NCI-H2107 treated with DMSO at 0.1 percent for 48 hours (cell line): ENCODE measurements around the gene HLA-DMB.

Experiments
- DNase-seq: peaks from one replicate; lab custom pipeline; 2025; ENCODE audit not compliant: unreplicated experiment; lab: John Stamatoyannopoulos, UW

The HLA-DMB gene

DNA sequence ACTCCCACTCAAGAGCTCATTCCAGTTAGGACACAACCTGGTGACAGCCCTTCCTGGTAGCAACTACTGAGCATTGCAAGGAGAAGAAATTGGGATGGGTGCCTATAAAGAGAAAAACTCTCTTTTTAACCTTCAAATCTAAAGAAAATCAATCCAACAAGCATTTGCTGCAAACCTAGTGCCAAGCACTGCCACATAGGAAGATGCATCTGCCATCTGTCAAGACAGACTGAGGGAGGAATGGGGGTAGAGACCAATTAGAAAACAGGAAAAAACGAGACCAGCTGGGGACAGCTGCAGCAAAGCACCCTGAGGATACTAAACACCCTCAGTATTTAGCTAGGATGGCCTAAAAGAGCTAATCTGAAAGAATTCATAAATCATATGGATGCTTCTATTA is 27.9 kb downstream of the HLA-DMB start:
- DNase-seq = no peak

DNA sequence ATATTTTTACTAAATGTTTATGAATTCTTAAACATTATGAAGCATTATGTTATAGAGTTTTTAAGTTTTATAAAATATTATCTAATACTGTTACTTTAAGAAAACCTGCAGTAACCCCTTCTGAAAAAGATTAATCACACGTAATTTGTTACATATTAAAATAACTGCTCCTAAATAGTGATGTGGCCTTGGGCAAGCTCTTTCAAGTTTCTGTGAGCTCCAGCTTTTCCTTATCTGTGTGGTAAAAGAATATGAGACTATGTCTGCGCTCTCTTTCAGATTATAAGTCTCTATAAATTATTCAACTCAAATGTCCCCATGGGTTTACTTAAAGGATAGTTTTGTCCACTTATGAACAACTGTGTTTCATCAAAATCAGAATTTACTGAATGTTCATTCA is 31.9 kb downstream of the HLA-DMB start:
- DNase-seq = no peak

DNA sequence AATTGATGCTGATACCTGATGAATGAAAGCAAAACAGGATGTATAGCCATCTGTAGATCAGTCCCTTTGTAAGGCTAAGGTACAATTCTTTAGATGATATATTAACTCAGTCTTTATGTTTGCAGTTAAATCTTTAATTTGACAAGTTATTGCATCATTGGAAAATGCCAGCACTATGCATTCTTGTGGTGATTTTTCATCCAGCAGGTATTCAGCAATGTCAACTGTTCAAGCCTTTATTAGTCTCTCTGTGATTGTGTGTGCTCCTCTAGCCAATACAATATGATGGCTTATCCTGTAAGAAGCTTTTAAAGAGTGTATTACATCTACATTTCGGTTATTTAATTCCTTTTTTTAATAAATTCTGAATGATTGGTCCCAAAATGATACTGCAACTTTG is 34.3 kb downstream of the HLA-DMB start:
- no peak for DNase-seq

DNA sequence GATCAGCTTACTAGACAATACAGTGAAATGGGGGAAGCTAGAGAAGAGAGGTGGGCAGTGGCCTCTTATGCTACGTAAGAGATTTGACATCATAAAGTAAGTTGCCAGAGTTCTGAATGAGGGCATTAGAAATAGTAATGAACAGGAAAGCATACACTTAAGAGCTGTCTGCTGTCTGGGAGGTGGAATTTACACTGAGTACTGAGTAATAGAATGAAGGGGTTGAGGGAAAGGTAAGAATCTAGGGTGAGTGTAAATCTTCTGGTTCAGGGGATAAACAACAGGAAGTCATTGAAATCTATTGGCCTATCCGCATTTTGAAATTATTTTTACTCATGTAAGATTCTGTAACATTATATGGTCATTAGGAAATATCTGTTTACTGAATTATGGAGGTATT is 35.8 kb downstream of the HLA-DMB start:
- DNase-seq = no peak

DNA sequence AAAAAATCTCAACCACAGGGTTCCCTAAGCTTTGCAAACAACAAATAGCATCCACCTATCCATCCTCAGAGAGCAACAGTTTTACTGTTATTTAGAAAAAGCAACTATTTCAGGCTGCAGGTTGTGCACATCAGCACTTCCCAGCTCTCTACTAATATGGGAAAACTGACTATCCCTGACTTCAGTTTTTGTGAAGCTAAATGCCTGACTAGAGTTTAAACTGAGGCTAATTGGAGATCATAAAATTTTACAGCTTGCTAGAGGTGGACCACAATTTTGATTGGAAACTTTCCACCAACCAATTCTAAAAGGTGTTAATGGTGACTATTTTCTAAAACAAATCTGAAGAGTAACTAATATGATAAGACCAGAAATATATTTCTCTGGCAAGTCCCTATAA is 36.9 kb downstream of the HLA-DMB start:
- no peak for DNase-seq

DNA sequence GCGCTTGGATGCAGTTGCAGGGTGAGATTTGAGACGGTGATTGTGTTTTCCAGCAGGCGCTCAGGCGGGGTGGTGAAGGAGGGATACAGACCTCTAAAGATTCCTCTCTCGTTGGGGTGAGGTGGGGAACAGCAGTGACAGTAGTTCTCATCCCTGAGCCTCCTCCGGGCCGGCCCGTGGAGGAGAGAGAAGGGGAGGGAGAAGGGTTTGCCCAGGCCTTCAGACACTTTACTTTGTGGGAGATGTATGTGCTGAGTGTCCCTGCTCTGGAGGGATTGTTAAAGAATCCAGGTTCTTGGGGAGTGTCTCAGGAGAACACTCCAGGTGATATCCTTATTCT is 45.9 kb downstream of the HLA-DMB start:
- no peak for DNase-seq

DNA sequence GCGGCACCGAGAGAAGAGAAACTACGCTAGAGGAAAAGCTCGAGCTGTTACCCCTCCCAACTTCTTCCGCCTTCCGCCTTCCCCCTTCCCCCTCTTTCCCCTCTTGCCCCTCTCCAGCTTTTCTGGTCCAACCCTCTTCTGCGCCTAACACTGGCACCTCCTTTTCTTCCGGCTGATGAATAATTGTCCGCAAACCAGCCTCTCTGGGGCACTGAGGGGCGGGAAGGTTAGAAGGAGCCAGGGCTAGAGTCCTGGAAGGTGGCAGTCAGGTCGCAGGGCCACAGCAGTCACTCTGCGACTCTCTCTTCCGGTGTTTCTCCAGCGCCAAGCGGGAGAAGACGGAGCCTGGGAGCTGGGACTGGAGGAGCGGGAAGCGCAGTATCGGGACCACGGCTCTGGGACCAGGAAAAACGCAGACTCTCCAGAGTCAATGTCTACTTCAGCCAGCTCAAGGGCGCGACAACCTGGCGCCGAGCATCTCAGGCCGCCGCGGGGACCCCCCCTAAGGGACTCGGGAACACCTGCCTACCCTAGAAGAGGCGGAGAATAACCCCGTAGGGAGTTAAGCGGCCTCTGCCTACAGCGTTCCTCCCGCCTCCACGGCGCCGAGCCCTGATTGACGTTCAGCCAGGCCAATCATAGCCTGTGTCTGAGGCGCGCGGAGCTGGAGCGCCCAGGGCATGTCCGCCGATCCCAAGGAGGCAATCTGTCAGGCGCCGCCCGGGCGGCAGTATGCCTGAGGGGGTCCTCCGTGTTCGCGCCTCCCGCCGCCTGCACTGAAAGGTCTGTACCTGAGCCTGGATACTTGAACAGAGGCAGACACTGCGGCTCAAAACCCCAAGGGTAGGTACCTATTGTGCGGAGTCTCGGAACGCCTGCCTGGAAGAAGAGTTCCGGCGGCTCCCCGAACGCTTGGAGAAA is 46.5 kb downstream of the HLA-DMB start:
- DNase-seq = peak; percentile 66

DNA sequence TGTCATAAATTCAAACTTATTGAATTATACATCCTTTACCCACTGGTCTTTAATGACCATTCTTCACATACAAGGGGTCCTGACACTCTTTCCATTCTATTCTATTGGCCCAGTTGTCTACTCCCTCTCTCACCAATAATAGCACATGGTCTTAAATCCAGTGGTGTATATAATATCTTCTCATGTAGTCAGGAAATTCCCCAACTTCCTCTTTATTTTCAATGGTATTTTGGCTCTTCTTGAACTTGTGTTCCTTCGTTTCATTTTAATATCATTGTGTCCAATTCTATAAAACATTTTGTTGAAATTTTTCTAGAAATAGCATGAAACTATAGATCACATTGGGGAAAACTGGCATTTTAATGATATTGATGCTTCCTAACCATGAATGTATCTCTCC is 50.0 kb downstream of the HLA-DMB start:
- DNase-seq = no peak

DNA sequence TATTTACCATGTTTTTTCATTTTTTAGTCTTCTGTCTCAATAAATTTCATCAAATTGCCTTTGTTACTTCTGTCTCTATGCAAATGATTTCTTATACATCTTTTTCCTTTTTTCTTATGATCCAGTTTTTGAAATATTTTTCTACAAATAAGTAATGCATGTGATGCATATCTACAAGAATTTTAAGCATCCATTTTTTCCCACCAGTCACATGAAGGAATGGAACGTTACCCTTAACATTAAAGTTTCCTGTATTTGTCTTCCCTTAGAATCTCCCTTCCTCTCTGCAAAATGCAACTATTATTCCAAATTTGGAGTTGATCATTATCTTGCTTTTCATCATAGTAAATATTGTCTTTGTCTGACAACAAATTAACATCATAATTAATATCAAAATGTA is 51.3 kb downstream of the HLA-DMB start:
- no peak for DNase-seq

DNA sequence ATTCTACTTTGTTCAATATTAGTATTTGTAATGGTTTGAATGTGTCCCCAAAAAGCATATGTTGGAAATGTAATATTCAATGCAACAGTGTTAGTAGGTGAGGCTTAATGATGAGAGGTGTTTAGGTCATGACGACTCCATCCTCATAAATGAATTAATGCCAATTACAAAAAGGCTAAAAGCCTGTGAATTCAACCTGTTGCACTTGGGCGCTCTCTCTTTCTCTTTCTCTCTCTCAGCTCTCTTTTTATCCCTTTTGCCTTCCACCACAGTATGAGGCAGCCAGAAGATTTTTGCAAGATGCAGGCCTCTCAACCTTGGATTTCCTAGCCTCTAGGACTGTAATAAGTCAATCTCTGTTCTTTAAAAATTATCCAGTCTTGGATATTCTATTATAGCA is 52.3 kb downstream of the HLA-DMB start:
- DNase-seq = no peak

DNA sequence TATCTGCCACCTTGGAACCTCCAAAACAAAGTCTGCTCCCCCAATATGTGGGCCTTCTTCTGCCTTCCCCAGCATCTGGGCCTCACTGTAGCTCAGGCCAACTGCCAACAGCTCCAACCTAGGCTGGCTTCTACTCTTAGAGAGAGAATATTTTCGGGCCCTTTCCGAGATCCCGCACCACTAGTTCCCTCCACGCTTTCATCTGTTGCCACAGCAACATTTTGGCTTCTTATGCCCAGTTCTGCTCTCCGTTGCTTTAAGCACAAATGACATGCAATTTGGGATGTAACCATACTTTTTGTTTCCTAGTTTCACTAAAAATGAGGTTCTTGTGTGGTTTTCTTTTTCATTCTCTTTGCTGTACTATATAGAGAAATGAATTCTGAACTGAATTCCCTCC is 53.2 kb downstream of the HLA-DMB start:
- DNase-seq = no peak

DNA sequence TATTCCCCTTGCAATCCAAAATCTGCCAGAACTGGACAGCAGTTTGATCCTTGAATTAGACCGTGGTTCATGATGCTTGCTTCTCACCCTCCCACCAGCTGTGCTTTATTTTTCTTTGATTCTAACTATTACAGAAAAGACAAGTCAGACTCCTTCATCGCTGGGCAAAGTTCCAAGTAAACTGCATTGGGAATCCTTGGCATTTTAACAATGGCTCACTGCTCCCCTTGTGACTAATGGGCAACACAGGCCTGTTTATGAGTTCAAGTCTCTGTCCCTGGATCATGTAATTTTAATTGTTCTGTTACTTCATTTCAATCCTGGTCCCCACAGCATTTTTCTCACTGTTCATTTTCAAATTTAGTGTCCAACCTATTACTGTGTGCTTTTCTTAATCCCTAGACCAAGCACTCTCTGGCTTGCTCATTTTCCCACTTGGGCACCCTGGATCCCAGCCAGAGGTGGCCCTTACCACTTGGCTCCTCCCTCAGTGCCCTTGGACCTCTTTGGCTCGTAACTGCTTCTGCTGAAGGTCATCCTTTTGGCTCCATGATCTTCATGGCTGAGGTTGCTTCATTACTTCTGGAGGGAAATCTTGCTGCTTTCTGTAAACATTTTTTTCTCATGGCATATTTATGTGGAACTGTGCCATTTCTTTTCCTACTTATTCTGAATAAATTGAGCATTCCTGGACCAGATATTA is 54.0 kb downstream of the HLA-DMB start:
- no peak for DNase-seq

DNA sequence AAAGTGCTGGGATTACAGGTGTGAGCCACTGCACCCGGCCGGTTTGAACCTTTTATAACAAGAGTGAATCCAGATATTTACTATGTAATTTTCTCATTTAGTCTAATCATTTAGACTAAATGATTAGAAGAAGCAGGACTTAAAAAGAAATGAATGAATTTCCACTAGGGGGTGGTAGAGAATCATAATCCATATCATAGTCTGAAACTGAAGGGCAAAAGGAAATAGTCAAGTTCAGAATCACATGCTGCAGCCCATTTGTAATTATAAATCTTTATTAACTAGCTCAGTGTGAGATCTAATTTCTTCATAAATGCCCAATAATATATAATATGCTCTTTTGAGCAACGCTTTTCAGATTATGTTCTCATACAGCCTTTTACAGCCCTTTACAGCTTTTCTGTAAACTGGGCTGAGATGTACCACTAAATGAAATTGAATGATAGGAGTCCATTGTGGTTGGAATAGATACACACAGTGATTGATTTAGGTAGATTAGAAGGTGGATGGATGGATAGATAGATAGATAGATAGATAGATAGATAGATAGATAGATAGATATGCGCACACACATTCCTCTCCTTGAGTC is 55.0 kb downstream of the HLA-DMB start:
- peak; percentile 7 for DNase-seq
